Loucy (cell line): ENCODE data around the gene ZNF432.
A peak's percentile ranks its signal among the peaks of the same experiment; 100 is the strongest.

Experiments used
- H2AFZ ChIP-seq: fragments of 200-600 bp; sonication (generic); 2 replicates; pipeline ENCODE4 v1.6.0; 2016; ENCODE audit warnings: antibody characterized with exemption, mild to moderate bottlenecking, low read length, moderate library complexity
- H3F3A ChIP-seq: fragments of 200-600 bp; 2 replicates; pipeline ENCODE4 v1.6.0; 2016; ENCODE audit warnings: antibody characterized with exemption, low read depth, mild to moderate bottlenecking
- H3K27me3 ChIP-seq: fragments of 200-600 bp; sonication (generic); 2 replicates; pipeline ENCODE4 v1.6.1; 2014; ENCODE audit warnings: low read length, mild to moderate bottlenecking; ENCODE audit not compliant: insufficient read depth, poor library complexity, severe bottlenecking
- H3K36me3 ChIP-seq: fragments of 200-600 bp; sonication (generic); 2 replicates; pipeline ENCODE4 v1.6.1; 2016; ENCODE audit warnings: low read length; ENCODE audit not compliant: insufficient read depth
- H3K4me1 ChIP-seq: fragments of 200-600 bp; sonication (generic); 2 replicates; pipeline ENCODE4 v1.5.1; 2014; ENCODE audit warnings: low read length, mild to moderate bottlenecking; ENCODE audit not compliant: insufficient read depth, poor library complexity, severe bottlenecking
- H3K4me2 ChIP-seq: fragments of 200-600 bp; sonication (generic); 2 replicates; pipeline ENCODE4 v1.6.0; 2014; ENCODE audit warnings: antibody characterized with exemption, low read length, low read depth, mild to moderate bottlenecking; ENCODE audit not compliant: poor library complexity, severe bottlenecking
- H3K4me3 ChIP-seq: fragments of 200-600 bp; sonication (generic); 2 replicates; pipeline ENCODE4 v1.5.1; 2014; ENCODE audit warnings: low read length, mild to moderate bottlenecking, mixed read lengths; ENCODE audit not compliant: poor library complexity, severe bottlenecking
- H3K79me2 ChIP-seq: fragments of 200-600 bp; sonication (generic); 2 replicates; pipeline ENCODE4 v1.6.1; 2014; ENCODE audit warnings: low read length; ENCODE audit not compliant: insufficient read depth
- H3K9ac ChIP-seq: fragments of 200-600 bp; sonication (generic); 2 replicates; pipeline ENCODE4 v1.6.0; 2014; ENCODE audit warnings: mild to moderate bottlenecking, low read depth, low read length, moderate library complexity; ENCODE audit not compliant: poor library complexity, severe bottlenecking
- H3K9me2 ChIP-seq: fragments of 200-600 bp; sonication (generic); replicated peaks from 2 replicates; pipeline ENCODE4 v1.6.1; 2016; ENCODE audit warnings: low read depth, low read length, mixed read lengths
- H3K9me3 ChIP-seq: fragments of 200-600 bp; sonication (generic); 2 replicates; pipeline ENCODE4 v1.6.1; 2014; ENCODE audit warnings: mild to moderate bottlenecking, antibody characterized with exemption, low read length, low read depth; ENCODE audit not compliant: insufficient read depth
- H4K20me1 ChIP-seq: fragments of 200-600 bp; sonication (generic); 2 replicates; pipeline ENCODE4 v1.6.0; 2014; ENCODE audit warnings: antibody characterized with exemption, low read length, mild to moderate bottlenecking; ENCODE audit not compliant: insufficient read depth, poor library complexity, severe bottlenecking
- EZH2phosphoT487 ChIP-seq: fragments of 200-600 bp; IDR thresholded peaks from 2 replicates; pipeline ENCODE4 v1.6.1; 2018; ENCODE audit warnings: antibody characterized with exemption, mild to moderate bottlenecking, moderate library complexity, borderline replicate concordance
- TF ChIP-seq, protein P1 (sequence below): fragments of 200-600 bp; sonication (generic); conservative IDR thresholded peaks from 2 replicates; pipeline ENCODE4 v1.5.1; 2014; ENCODE audit warnings: mild to moderate bottlenecking, antibody characterized with exemption, low read length

Gene ZNF432

DNA sequence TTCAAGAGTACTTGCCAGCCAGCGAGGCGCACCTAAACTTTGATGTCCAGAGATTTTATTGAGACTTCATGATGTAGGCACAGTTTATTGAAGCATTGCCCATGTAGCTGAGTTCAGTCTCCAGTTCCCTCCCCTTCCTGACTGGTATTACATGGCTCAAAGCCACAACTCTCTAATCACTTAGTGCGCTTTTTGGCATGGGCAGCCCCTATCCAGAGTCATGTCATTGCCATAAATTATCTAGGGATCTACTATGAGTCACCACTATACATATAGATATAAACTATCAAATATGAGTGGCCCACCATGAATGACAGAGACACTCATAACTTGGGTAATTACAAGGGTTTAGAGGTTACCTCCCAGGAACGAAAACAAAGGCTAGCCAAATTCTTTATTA lies 28.1 kb downstream of the ZNF432 start:
- Histone ChIP-seq H3K36me3 (peaks cover 70% of the 10 kb centered on the region), H3K9me2 (no peaks in the 10 kb centered on the region), H3K79me2 (peaks cover 37% of the 10 kb centered on the region; the same call in 1 of the 2 replicates), H2AFZ (no peak overlapping the region), H3K9ac (no peak overlapping the region), H4K20me1 (no peaks in the 10 kb centered on the region), H3K4me1 (peaks cover 8% of the 10 kb centered on the region), H3K4me2 (peak overlapping the region; percentile 21), H3K27me3 (no peaks in the 10 kb centered on the region), H3K4me3 (peak overlapping the region; percentile 15), H3F3A (no peaks in the 10 kb centered on the region), H3K9me3 (peaks cover 11% of the 10 kb centered on the region; the same call in 1 of the 2 replicates)
- TF ChIP-seq EZH2phosphoT487, result no peak
- TF ChIP-seq, protein P1, sequence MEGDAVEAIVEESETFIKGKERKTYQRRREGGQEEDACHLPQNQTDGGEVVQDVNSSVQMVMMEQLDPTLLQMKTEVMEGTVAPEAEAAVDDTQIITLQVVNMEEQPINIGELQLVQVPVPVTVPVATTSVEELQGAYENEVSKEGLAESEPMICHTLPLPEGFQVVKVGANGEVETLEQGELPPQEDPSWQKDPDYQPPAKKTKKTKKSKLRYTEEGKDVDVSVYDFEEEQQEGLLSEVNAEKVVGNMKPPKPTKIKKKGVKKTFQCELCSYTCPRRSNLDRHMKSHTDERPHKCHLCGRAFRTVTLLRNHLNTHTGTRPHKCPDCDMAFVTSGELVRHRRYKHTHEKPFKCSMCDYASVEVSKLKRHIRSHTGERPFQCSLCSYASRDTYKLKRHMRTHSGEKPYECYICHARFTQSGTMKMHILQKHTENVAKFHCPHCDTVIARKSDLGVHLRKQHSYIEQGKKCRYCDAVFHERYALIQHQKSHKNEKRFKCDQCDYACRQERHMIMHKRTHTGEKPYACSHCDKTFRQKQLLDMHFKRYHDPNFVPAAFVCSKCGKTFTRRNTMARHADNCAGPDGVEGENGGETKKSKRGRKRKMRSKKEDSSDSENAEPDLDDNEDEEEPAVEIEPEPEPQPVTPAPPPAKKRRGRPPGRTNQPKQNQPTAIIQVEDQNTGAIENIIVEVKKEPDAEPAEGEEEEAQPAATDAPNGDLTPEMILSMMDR, result no peak

DNA sequence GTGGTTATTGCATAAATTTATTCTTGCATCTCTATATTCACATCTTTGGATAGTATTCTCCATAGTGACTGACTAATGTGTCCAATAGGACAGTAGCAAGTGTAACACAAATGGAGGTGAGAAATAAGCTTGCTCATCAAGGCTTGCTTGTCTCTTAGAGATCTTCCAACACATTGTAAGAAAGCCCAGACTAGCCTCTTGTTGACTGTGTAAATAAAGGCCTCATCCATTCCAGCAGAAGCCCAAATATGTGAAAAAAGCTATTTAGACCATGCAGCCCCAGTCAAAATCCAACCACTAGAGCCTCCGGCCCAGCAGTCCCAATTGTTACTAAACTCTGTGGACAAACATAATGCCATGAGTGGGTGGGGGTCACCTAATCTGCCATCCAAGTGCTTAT lies 38.0 kb downstream of the ZNF432 start:
- Histone ChIP-seq H2AFZ (no peak overlapping the region), H3K9ac (no peak overlapping the region), H4K20me1 (no peaks in the 10 kb centered on the region), H3K79me2 (peaks cover 17% of the 10 kb centered on the region), H3K27me3 (no peaks in the 10 kb centered on the region), H3F3A (0 out of 2 replicates have a peak, but pooled peaks cover 5% of the 10 kb centered on the region), H3K4me1 (peaks cover 21% of the 10 kb centered on the region), H3K9me3 (no peaks in the 10 kb centered on the region), H3K9me2 (no peaks in the 10 kb centered on the region), H3K36me3 (peaks cover 5% of the 10 kb centered on the region; the same call in 1 of the 2 replicates), H3K4me2 (no peak overlapping the region), H3K4me3 (no peak overlapping the region)
- no peak for TF ChIP-seq EZH2phosphoT487
- TF ChIP-seq, protein P1, result no peak

DNA sequence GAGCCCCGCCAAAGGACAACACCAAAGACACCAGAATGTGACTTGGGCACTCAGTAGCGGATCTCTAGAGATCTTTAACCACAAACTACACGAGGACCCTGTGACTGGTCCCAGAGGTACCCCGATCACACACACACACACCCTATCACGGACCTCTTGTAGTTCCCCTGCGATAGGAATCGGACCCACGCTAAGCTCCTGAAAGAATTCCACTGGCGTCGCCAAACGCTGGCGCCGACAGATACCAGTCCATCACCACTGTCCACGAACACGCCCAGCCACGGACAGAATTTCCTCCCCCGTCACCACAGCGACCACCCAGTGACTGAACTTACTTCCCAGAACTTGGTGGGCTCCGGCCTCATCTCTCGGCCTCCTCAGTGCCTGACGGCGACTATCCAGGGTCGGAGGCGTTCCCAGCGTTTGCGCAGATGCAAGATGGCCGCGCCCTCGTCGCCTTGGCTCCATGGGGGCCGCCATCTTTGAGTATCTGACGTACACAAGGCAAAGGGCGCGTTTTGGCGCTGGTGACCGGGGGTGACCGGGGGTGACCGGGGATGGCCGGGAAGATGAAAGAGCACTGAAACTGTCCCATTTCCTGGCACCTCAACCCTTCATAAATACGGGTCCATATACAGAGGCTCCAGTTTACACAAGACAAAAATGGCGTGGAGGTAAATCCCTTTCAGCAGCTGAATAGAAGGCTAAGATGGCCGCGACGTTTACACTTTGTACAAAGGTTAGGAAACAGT lies 40.7 kb downstream of the ZNF432 start, which contains the start of gene ZNF615:
ZNF615 (minus strand) TSS at position 406 of the 752 bp plus-strand sequence. CDS start 4,500 bp downstream, outside the sequence.
- H3F3A ChIP-seq, result no peaks in the 10 kb centered on the region
- H3K9ac ChIP-seq, result peak within 1 kb of the TSS; percentile 90
- no peaks in the 10 kb centered on the region for H3K9me3 ChIP-seq
- H3K4me2 ChIP-seq, result peak within 1 kb of the TSS; percentile 90
- no peaks in the 10 kb centered on the region for H3K27me3 ChIP-seq
- 0 out of 2 replicates have a peak, but pooled peaks cover 4% of the 10 kb centered on the region for H3K36me3 ChIP-seq
- peak within 1 kb of the TSS; percentile 88 for H3K4me3 ChIP-seq
- peak within 1 kb of the TSS; percentile 95 for H2AFZ ChIP-seq
- H3K4me1 ChIP-seq, result peaks cover 26% of the 10 kb centered on the region
- H4K20me1 ChIP-seq, result no peaks in the 10 kb centered on the region
- no peak for TF ChIP-seq EZH2phosphoT487
- TF ChIP-seq, protein P1, result no peak
- peaks cover 21% of the 10 kb centered on the region for H3K79me2 ChIP-seq
- H3K9me2 ChIP-seq, result no peaks in the 10 kb centered on the region
